Breast epithelium (tissue), 4 donors: ENCODE data around the gene KHSRP. TPM values are rescaled to one million over a fixed set of nuclear protein-coding genes. Genes with fewer than 3 reads are reported as not detected.
A peak's percentile ranks its signal among the peaks of the same experiment; 100 is the strongest.

Source experiments
- DNase-seq, 2 donors: peaks; one replicate each; pipeline ENCODE4 v3.0.0-alpha.2; 2019; ENCODE audit warnings: low spot score in 2 of 2
- H3K27ac ChIP-seq, 2 donors: fragments of 200-600 bp; sonication (generic) in 1 of 2; one replicate each; pipeline ENCODE4 v1.5.1; 2016 to 2019; ENCODE audit warnings: mild to moderate bottlenecking in 1 of 2
- H3K27me3 ChIP-seq, 2 donors: fragments of 200-600 bp; sonication (generic) in 1 of 2; one replicate each; pipeline versions ENCODE4 v1.5.1 to v1.6.0; 2017 to 2019; ENCODE audit warnings: control low read depth in 1 of 2, mild to moderate bottlenecking in 1 of 2
- H3K36me3 ChIP-seq: fragments of 200-600 bp; one replicate; pipeline ENCODE4 v1.5.1; 2019
- H3K4me1 ChIP-seq, 2 donors: fragments of 200-600 bp; sonication (generic); one replicate each; pipeline ENCODE4 v1.5.1; 2016 to 2019; ENCODE audit warnings: control low read depth in 1 of 2
- H3K4me3 ChIP-seq, 3 donors: fragments of 200-600 bp; sonication (generic); 1 replicate in 2 of 3; 2 replicates in 1 of 3; pipeline ENCODE4 v1.5.1; 2016 to 2019; ENCODE audit warnings: mild to moderate bottlenecking in 3 of 3, moderate library complexity in 2 of 3
- H3K9me3 ChIP-seq, 2 donors: fragments of 200-600 bp; sonication (generic) in 1 of 2; one replicate each; pipeline ENCODE4 v1.5.1; 2016 to 2019; ENCODE audit warnings: control low read depth in 1 of 2
- POLR2A ChIP-seq: fragments of 450-650 bp; IDR thresholded peaks from one replicate; pipeline ENCODE4 v1.6.1; 2016; ENCODE audit warnings: antibody characterized with exemption, mild to moderate bottlenecking, moderate library complexity
- POLR2AphosphoS5 ChIP-seq, 3 donors: sonication (generic); formaldehyde crosslinking; IDR thresholded peaks; one replicate each; pipeline ENCODE4 v1.6.1; 2017; ENCODE audit warnings: antibody characterized with exemption in 3 of 3
- intact Hi-C: fragments of 100-400 bp; cut with DNase I; formaldehyde crosslinking; loops from one replicate; pipeline ENCODE4 v1.15.1; 2023; ENCODE audit warnings: low total_unique reads
- total RNA-seq, 3 donors: library from RNA; depleted of rRNA; stranded (reverse); fragments of >200 nt; gene quantifications; one replicate each; pipeline ENCODE4 v1.1.0, GENCODE V29; 2016
- TF ChIP-seq, protein P1 (sequence below), 3 donors: fragments of 450-650 bp; IDR thresholded peaks; one replicate each; pipeline ENCODE4 v1.5.1; 2016 to 2017; ENCODE audit warnings: antibody characterized with exemption in 3 of 3, mild to moderate bottlenecking in 3 of 3, moderate library complexity in 3 of 3

Gene KHSRP
- total RNA-seq, 3 donors from 2014 or later = 71.4 to 76.1 (median 73.0) TPM

- TF ChIP-seq, protein P1, sequence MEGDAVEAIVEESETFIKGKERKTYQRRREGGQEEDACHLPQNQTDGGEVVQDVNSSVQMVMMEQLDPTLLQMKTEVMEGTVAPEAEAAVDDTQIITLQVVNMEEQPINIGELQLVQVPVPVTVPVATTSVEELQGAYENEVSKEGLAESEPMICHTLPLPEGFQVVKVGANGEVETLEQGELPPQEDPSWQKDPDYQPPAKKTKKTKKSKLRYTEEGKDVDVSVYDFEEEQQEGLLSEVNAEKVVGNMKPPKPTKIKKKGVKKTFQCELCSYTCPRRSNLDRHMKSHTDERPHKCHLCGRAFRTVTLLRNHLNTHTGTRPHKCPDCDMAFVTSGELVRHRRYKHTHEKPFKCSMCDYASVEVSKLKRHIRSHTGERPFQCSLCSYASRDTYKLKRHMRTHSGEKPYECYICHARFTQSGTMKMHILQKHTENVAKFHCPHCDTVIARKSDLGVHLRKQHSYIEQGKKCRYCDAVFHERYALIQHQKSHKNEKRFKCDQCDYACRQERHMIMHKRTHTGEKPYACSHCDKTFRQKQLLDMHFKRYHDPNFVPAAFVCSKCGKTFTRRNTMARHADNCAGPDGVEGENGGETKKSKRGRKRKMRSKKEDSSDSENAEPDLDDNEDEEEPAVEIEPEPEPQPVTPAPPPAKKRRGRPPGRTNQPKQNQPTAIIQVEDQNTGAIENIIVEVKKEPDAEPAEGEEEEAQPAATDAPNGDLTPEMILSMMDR (IDR thresholded peaks at IDR 0.05) = no peak
- TF ChIP-seq POLR2A = no peak
- TF ChIP-seq POLR2AphosphoS5 (IDR thresholded peaks at IDR 0.05) = no peak
- H3K4me1 ChIP-seq = peaks cover 3 to 11% of the 10 kb centered on the region in 2 donors
- no peaks in the 10 kb centered on the region for H3K36me3 ChIP-seq
- no peaks in the 10 kb centered on the region for H3K27me3 ChIP-seq
- no peak overlapping the region for H3K27ac ChIP-seq
- H3K4me3 ChIP-seq = no peak overlapping the region
- DNase-seq = no peak
- intact Hi-C loops = loop anchor here (2.0 kb wide), 1 partner anchor 48 kb away; no protein-coding TSS in a partner anchor
- no peaks in the 10 kb centered on the region for H3K9me3 ChIP-seq
Measured at GRCh38 chr19:6427131-6427530, 2.5 kb upstream of the KHSRP start.

GRCh38 chr19:6425732-6426620, 1.4 kb upstream of the KHSRP start:
- no peaks in the 10 kb centered on the region for H3K36me3 ChIP-seq

GRCh38 chr19:6424939-6425731, 524 bp upstream of the KHSRP start:
- no peaks in the 10 kb centered on the region for H3K9me3 ChIP-seq
- intact Hi-C loops = loop anchor here (1.0 kb wide), 1 partner anchor 31 kb away; no protein-coding TSS in a partner anchor
- H3K4me3 ChIP-seq = peak overlapping the region; percentile 76 to 96 (median 84)
- peaks cover 3 to 11% of the 10 kb centered on the region in 2 donors for H3K4me1 ChIP-seq
- TF ChIP-seq POLR2A (no peak), POLR2AphosphoS5 (IDR thresholded peaks at IDR 0.05) (peak in 2 of 3 donors; percentile 45 to 62)
- H3K27ac ChIP-seq = peak overlapping the region; percentile 82 to 92
- no peaks in the 10 kb centered on the region for H3K27me3 ChIP-seq
- DNase-seq = peak; percentile 100
- H3K36me3 ChIP-seq = no peaks in the 10 kb centered on the region

More at GRCh38 chr19:6425732-6426620, 1.4 kb upstream of the KHSRP start:
- peak overlapping the region in 2 of 3 donors; percentile 84 to 96 for H3K4me3 ChIP-seq
- peak overlapping the region; percentile 82 to 92 for H3K27ac ChIP-seq
- no peaks in the 10 kb centered on the region for H3K9me3 ChIP-seq
- no peak for DNase-seq
- intact Hi-C loops = loop anchor here (2.0 kb wide), 1 partner anchor 47 kb away; no protein-coding TSS in a partner anchor
- peaks cover 3 to 11% of the 10 kb centered on the region in 2 donors for H3K4me1 ChIP-seq
- H3K27me3 ChIP-seq = no peaks in the 10 kb centered on the region
- TF ChIP-seq, protein P1 (IDR thresholded peaks at IDR 0.05) = no peak
- TF ChIP-seq POLR2A (no peak), POLR2AphosphoS5 (IDR thresholded peaks at IDR 0.05) (no peak)

- Histone ChIP-seq H3K9me3 (no peaks in the 10 kb centered on the region), H3K36me3 (no peaks in the 10 kb centered on the region), H3K27me3 (no peaks in the 10 kb centered on the region), H3K27ac (peak overlapping the region; percentile 75 to 93), H3K4me3 (peak overlapping the region; percentile 76 to 96 (median 84)), H3K4me1 (peaks cover 3 to 11% of the 10 kb centered on the region in 2 donors)
- DNase-seq = no peak
- intact Hi-C loops = loop anchor here (1.0 kb wide), 1 partner anchor 33 kb away; no protein-coding TSS in a partner anchor
- TF ChIP-seq, protein P1 (IDR thresholded peaks at IDR 0.05) = no peak
- TF ChIP-seq POLR2AphosphoS5 (IDR thresholded peaks at IDR 0.05) (no peak), POLR2A (no peak)
Measured at GRCh38 chr19:6423499-6424194, 964 bp downstream of the KHSRP start.
